ENCODE data around the gene RPL31. TPM values are rescaled to one million over a fixed set of nuclear protein-coding genes. Genes with fewer than 3 reads are reported as not detected.

RPL31 gene
- polyA plus RNA-seq, 1 of the 3 experiments (the other 2 are of a cell fraction) = 4,488 TPM

DNA sequence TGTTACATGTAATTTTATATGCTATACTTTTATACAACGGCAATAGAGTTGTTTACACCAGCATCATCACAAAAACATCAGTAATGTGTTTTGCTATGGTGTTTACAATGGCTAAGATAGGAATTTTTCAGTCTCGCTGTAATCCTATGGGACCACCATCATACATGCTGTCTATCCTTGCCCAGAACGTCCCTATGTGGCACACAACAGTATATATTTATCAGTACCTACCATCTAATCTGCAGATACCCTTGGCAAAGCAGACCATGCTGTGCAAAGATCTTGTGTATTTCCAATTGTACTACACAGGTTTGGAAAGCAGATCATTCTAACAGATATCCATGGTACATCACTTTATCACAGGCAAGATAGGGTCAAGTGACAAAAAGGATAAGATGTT, 15.3 kb downstream of the RPL31 start:
- peaks cover 0 to 2% of the 10 kb centered on the region in 2 experiments; a peak in 1 of 4 replicates for H3K4me1 ChIP-seq (ENCODE audit: control insufficient read depth in 1 of 2, insufficient read depth in 2 of 2, low read depth in 1 of 2, low read length in 1 of 2)
- no peak for DNase-seq
- 99% methylated on average over 3 of the region's 3 CpGs for WGBS (ENCODE audit: low lambda C conversion rate)
- no peak overlapping the region for H2AFZ ChIP-seq (ENCODE audit: low read depth)
- H3K4me2 ChIP-seq = no peak overlapping the region
- no peaks in the 10 kb centered on the region for H3K79me2 ChIP-seq (ENCODE audit: insufficient read depth)
- CTCF ChIA-PET = interaction anchor here (1.2 to 2.4 kb wide), 3 partner anchors 20 to 188 kb away, joined by 3 to 8 read pairs (median 5); no protein-coding TSS in a partner anchor
- H3F3A ChIP-seq (replicated peaks; ENCODE audit: insufficient read depth) = peaks cover 9% of the 10 kb centered on the region
- H3K27me3 ChIP-seq (ENCODE audit: insufficient read depth) = no peaks in the 10 kb centered on the region
- H3K9ac ChIP-seq = no peak overlapping the region
- no peak overlapping the region for H3K4me3 ChIP-seq (ENCODE audit: low read depth in 2 of 2, low read length in 1 of 2)
- no peak for TF ChIP-seq MEF2A (IDR thresholded peaks at IDR 0.05; ENCODE audit: borderline replicate concordance, low read depth)
- TF ChIP-seq JUND (IDR thresholded peaks at IDR 0.05) = no peak
- no peak for TF ChIP-seq TAF1 (IDR thresholded peaks at IDR 0.05; ENCODE audit: borderline replicate concordance, low read depth, low read length)
- no peak for TF ChIP-seq GABPA (IDR thresholded peaks at IDR 0.05; ENCODE audit: low read depth)
- TF ChIP-seq FOSL2 (IDR thresholded peaks at IDR 0.05; ENCODE audit: borderline replicate concordance, low read depth) = no peak
- TF ChIP-seq, protein P1, sequence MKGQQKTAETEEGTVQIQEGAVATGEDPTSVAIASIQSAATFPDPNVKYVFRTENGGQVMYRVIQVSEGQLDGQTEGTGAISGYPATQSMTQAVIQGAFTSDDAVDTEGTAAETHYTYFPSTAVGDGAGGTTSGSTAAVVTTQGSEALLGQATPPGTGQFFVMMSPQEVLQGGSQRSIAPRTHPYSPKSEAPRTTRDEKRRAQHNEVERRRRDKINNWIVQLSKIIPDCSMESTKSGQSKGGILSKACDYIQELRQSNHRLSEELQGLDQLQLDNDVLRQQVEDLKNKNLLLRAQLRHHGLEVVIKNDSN (IDR thresholded peaks at IDR 0.05; ENCODE audit: borderline replicate concordance, low read depth) = no peak
- no peak for TF ChIP-seq POLR2AphosphoS5 (IDR thresholded peaks at IDR 0.05; ENCODE audit: low read depth, low read length)
- TF ChIP-seq FOXJ3 (CRISPR knock-in tag; IDR thresholded peaks at IDR 0.05) = no peak
- TF ChIP-seq NFIC (IDR thresholded peaks at IDR 0.05; ENCODE audit: borderline replicate concordance) = no peak
- no peaks in the 10 kb centered on the region for H3K9me3 ChIP-seq
- H3K27ac ChIP-seq (ENCODE audit: low read depth in 2 of 2, low read length in 1 of 2) = no peak overlapping the region
- no peaks in the 10 kb centered on the region for H3K9me2 ChIP-seq
- H4K20me1 ChIP-seq (ENCODE audit: insufficient read depth) = peaks cover 2% of the 10 kb centered on the region; the same call in 1 of the 2 replicates
- POLR2A ChIA-PET = no interaction called here
- H3K36me3 ChIP-seq (replicated peaks in 1 of 2; ENCODE audit: control insufficient read depth in 1 of 2, insufficient read depth in 2 of 2, low read length in 1 of 2) = peaks cover 34 to 44% of the 10 kb centered on the region in 2 experiments

DNA sequence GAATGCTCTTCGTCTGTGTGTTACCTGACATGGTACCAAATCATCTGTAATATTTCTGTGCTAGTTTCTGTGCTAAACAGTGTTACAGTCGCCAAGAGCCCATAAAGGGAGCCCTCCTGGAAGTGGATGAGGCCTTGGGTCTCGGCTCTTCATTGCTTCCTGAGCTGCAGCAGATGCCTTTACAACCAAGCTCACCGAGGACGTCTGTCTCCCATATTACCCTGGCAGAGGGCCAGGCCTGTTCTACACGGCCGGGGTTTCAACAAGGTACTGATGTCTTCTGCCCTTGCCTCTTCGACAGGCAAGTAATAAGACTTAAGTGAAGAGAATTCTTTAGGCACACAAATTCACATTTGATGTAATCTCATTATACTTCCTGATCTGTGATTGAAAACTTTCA, 16.8 kb downstream of the RPL31 start:
- Histone ChIP-seq H3K36me3 (replicated peaks in 1 of 2; ENCODE audit: control insufficient read depth in 1 of 2, insufficient read depth in 2 of 2, low read length in 1 of 2) (peaks cover 23 to 37% of the 10 kb centered on the region in 2 experiments), H2AFZ (ENCODE audit: low read depth) (no peak overlapping the region), H3K27me3 (ENCODE audit: insufficient read depth) (no peaks in the 10 kb centered on the region), H3K9me3 (no peaks in the 10 kb centered on the region), H3K4me3 (ENCODE audit: low read depth in 2 of 2, low read length in 1 of 2) (no peak overlapping the region), H3K27ac (ENCODE audit: low read depth in 2 of 2, low read length in 1 of 2) (peak overlapping the region in 1 of 2 experiments; percentile 11; a peak in 1 of 4 replicates), H3K9me2 (no peaks in the 10 kb centered on the region), H3K4me2 (no peak overlapping the region), H3K9ac (no peak overlapping the region), H4K20me1 (ENCODE audit: insufficient read depth) (no peaks in the 10 kb centered on the region), H3K4me1 (ENCODE audit: control insufficient read depth in 1 of 2, insufficient read depth in 2 of 2, low read depth in 1 of 2, low read length in 1 of 2) (peaks cover 0 to 2% of the 10 kb centered on the region in 2 experiments; a peak in 1 of 4 replicates), H3K79me2 (ENCODE audit: insufficient read depth) (no peaks in the 10 kb centered on the region), H3F3A (replicated peaks; ENCODE audit: insufficient read depth) (peaks cover 5% of the 10 kb centered on the region)
- 65% methylated on average over 8 of the region's 8 CpGs for WGBS (ENCODE audit: low lambda C conversion rate)
- TF ChIP-seq YY1 (IDR thresholded peaks at IDR 0.05; ENCODE audit: low read depth) (no peak), GATA2 (CRISPR knock-in tag; IDR thresholded peaks at IDR 0.05) (no peak), FOSL2 (IDR thresholded peaks at IDR 0.05; ENCODE audit: borderline replicate concordance, low read depth) (no peak), TEAD4 (IDR thresholded peaks at IDR 0.05; ENCODE audit: borderline replicate concordance, insufficient read depth) (no peak), NFIC (IDR thresholded peaks at IDR 0.05; ENCODE audit: borderline replicate concordance) (no peak), SIN3A (IDR thresholded peaks at IDR 0.05; ENCODE audit: borderline replicate concordance, low read depth, low read length) (no peak), TAF1 (IDR thresholded peaks at IDR 0.05; ENCODE audit: borderline replicate concordance, low read depth, low read length) (no peak), EZH2phosphoT487 (IDR thresholded peaks at IDR 0.05; ENCODE audit: borderline replicate concordance, low read depth) (no peak), NRF1 (IDR thresholded peaks at IDR 0.05; ENCODE audit: low read depth, low read length) (no peak), MEF2A (IDR thresholded peaks at IDR 0.05; ENCODE audit: borderline replicate concordance, low read depth) (no peak), EP300 (IDR thresholded peaks at IDR 0.05; ENCODE audit: borderline replicate concordance in 1 of 2, low read depth in 1 of 2, low read length in 1 of 2) (no peak), FOXJ3 (CRISPR knock-in tag; IDR thresholded peaks at IDR 0.05) (no peak), TCF12 (IDR thresholded peaks at IDR 0.05) (no peak), SMC3 (IDR thresholded peaks at IDR 0.05; ENCODE audit: low read depth, low read length) (no peak), RFX5 (IDR thresholded peaks at IDR 0.05; ENCODE audit: low read length) (no peak), POLR2AphosphoS5 (IDR thresholded peaks at IDR 0.05; ENCODE audit: low read depth, low read length) (no peak)
- TF ChIP-seq, protein P2, sequence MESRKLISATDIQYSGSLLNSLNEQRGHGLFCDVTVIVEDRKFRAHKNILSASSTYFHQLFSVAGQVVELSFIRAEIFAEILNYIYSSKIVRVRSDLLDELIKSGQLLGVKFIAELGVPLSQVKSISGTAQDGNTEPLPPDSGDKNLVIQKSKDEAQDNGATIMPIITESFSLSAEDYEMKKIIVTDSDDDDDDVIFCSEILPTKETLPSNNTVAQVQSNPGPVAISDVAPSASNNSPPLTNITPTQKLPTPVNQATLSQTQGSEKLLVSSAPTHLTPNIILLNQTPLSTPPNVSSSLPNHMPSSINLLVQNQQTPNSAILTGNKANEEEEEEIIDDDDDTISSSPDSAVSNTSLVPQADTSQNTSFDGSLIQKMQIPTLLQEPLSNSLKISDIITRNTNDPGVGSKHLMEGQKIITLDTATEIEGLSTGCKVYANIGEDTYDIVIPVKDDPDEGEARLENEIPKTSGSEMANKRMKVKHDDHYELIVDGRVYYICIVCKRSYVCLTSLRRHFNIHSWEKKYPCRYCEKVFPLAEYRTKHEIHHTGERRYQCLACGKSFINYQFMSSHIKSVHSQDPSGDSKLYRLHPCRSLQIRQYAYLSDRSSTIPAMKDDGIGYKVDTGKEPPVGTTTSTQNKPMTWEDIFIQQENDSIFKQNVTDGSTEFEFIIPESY (IDR thresholded peaks at IDR 0.05; ENCODE audit: borderline replicate concordance, low read depth) = no peak
- TF ChIP-seq, protein P3, sequence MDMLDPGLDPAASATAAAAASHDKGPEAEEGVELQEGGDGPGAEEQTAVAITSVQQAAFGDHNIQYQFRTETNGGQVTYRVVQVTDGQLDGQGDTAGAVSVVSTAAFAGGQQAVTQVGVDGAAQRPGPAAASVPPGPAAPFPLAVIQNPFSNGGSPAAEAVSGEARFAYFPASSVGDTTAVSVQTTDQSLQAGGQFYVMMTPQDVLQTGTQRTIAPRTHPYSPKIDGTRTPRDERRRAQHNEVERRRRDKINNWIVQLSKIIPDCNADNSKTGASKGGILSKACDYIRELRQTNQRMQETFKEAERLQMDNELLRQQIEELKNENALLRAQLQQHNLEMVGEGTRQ (IDR thresholded peaks at IDR 0.05; ENCODE audit: borderline replicate concordance, low read depth, low read length) = no peak
- TF ChIP-seq, protein P4, sequence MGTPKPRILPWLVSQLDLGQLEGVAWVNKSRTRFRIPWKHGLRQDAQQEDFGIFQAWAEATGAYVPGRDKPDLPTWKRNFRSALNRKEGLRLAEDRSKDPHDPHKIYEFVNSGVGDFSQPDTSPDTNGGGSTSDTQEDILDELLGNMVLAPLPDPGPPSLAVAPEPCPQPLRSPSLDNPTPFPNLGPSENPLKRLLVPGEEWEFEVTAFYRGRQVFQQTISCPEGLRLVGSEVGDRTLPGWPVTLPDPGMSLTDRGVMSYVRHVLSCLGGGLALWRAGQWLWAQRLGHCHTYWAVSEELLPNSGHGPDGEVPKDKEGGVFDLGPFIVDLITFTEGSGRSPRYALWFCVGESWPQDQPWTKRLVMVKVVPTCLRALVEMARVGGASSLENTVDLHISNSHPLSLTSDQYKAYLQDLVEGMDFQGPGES (IDR thresholded peaks at IDR 0.05; ENCODE audit: low read depth, low read length) = no peak
- TF ChIP-seq, protein P5, sequence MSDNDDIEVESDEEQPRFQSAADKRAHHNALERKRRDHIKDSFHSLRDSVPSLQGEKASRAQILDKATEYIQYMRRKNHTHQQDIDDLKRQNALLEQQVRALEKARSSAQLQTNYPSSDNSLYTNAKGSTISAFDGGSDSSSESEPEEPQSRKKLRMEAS (IDR thresholded peaks at IDR 0.05; ENCODE audit: low read depth) = no peak
- ChIA-PET CTCF (interaction anchor here (0.7 to 2.4 kb wide), 6 partner anchors 143 to 214 kb away, joined by 3 to 8 read pairs (median 4); no protein-coding TSS in a partner anchor), POLR2A (no interaction called here)
- DNase-seq = no peak

Measured in SK-N-SH (cell line).